22Rv1 (cell line): Measurements from ENCODE around the gene BAG3.
"Not testable (repeated sequence)": the region's sequence is repeated elsewhere in the genome, so short reads cannot be mapped to it uniquely, and the experiment has no call there.

ENCODE experiments used
- H3K27ac ChIP-seq: fragments of 450-650 bp; 2 replicates; pipeline ENCODE4 v1.5.1; 2017
- CTCF ChIP-seq: fragments of 450-650 bp; IDR thresholded peaks from 2 replicates; pipeline ENCODE4 v1.5.1; 2017; ENCODE audit warnings: mild to moderate bottlenecking
- ZFX ChIP-seq: fragments of 450-650 bp; IDR thresholded peaks from 2 replicates; pipeline ENCODE4 v1.6.1; 2017; ENCODE audit warnings: antibody characterized with exemption, borderline replicate concordance

BAG3 gene

GRCh38 chr10:119694608-119695007 is 43.4 kb downstream of the BAG3 start:
- TF ChIP-seq ZFX (no peak), CTCF (no peak)
- no peak overlapping the region for H3K27ac ChIP-seq

GRCh38 chr10:119700321-119700954 is 49.3 kb downstream of the BAG3 start:
- H3K27ac ChIP-seq: no peak overlapping the region
- TF ChIP-seq CTCF (no peak), ZFX (no peak)

- TF ChIP-seq CTCF (no peak), ZFX (no peak)
- H3K27ac ChIP-seq: no peak overlapping the region
Measured at GRCh38 chr10:119701861-119702260, 50.7 kb downstream of the BAG3 start.

- TF ChIP-seq ZFX: no peak
- no peak for TF ChIP-seq CTCF
- no peak overlapping the region for H3K27ac ChIP-seq
Measured at GRCh38 chr10:119702583-119702982, 51.4 kb downstream of the BAG3 start.

GRCh38 chr10:119703903-119704508 is 52.8 kb downstream of the BAG3 start:
- H3K27ac ChIP-seq: no peak overlapping the region
- TF ChIP-seq ZFX: no peak
- no peak for TF ChIP-seq CTCF

- no peak for TF ChIP-seq CTCF
- TF ChIP-seq ZFX: no peak
- no peak overlapping the region for H3K27ac ChIP-seq
Measured at GRCh38 chr10:119705434-119705831, 54.3 kb downstream of the BAG3 start.

GRCh38 chr10:119706521-119707278 is 55.5 kb downstream of the BAG3 start:
- H3K27ac ChIP-seq: no peak overlapping the region
- TF ChIP-seq ZFX: no peak
- TF ChIP-seq CTCF: no peak

- H3K27ac ChIP-seq: not testable (repeated sequence)
Measured at GRCh38 chr10:119707331-119707730, 56.2 kb downstream of the BAG3 start.

- H3K27ac ChIP-seq: not testable (repeated sequence)
Measured at GRCh38 chr10:119710935-119711334, 59.8 kb downstream of the BAG3 start.
